K562 (cell line): ENCODE data around the gene JADE2. TPM values are rescaled to one million over a fixed set of nuclear protein-coding genes. Genes with fewer than 3 reads are reported as not detected.

Source experiments
- ATAC-seq: fragments of 200-7000 bp; cut with Tn5 transposase; 3 replicates; pipeline ENCODE4 v1.9.1; 2020; ENCODE audit warnings: moderate library complexity
- BruUV-seq: library from RNA; stranded (reverse); fragments of 400-500 nt; replicated peaks from 2 replicates; lab custom pipeline; 2021; lab: Mats Ljungman, UMichigan
- CTCF ChIA-PET: fragments of 300-600 bp; formaldehyde crosslinking; extraction: SDS; loops from one replicate; lab custom pipeline; 2021; ENCODE audit warnings: low intra/inter-chr PET ratio; lab: Yijun Ruan, JAX
- POLR2A ChIA-PET: fragments of 300-600, 350-650 bp; sonication (Branson Sonifier 250); formaldehyde crosslinking; extraction: SDS; loops from one replicate; lab custom pipeline; 2021; ENCODE audit warnings: antibody characterized with exemption, inconsistent platforms; lab: Yijun Ruan, JAX
- DNase-seq, 4 experiments: peaks; one replicate each; pipeline versions ENCODE4 v3.0.0 to v3.0.0-alpha.2; 2011 to 2018; ENCODE audit warnings: low spot score in 3 of 4, mixed read lengths in 3 of 4; ENCODE audit errors: extremely low read depth in 1 of 4
- FAIRE-seq: peaks from 2 replicates; lab custom pipeline; 2011; peaks lifted over from hg19 to GRCh38; lab: Jason Lieb, UNC
- H2AFZ ChIP-seq: 2 replicates; pipeline ENCODE4 v1.6.0; 2011; ENCODE audit warnings: low read depth, low read length, control low read depth, inconsistent platforms
- H3K27ac ChIP-seq: fragments of 200-600 bp; 3 replicates; pipeline ENCODE4 v1.8.0; 2011; ENCODE audit warnings: low read depth, mild to moderate bottlenecking, control low read depth, inconsistent platforms, low read length, moderate library complexity, mixed read lengths; ENCODE audit errors: extremely low read depth
- H3K27me3 ChIP-seq, 2 experiments: fragments of 300-600 bp in 1 of 2; 2 replicates in 1 of 2; 3 replicates in 1 of 2; pipeline versions ENCODE4 v1.6.0 to v1.8.0; 2011; ENCODE audit warnings: inconsistent platforms in 2 of 2, low read length in 2 of 2, mild to moderate bottlenecking in 1 of 2, mixed read lengths in 1 of 2, moderate library complexity in 1 of 2; ENCODE audit not compliant: control insufficient read depth in 2 of 2, insufficient read depth in 2 of 2
- H3K36me3 ChIP-seq: fragments of 300-600 bp; 3 replicates; pipeline ENCODE4 v1.8.0; 2011; ENCODE audit warnings: mild to moderate bottlenecking, low read length, inconsistent platforms; ENCODE audit not compliant: control insufficient read depth, insufficient read depth
- H3K4me1 ChIP-seq, 2 experiments: fragments of 200-600 bp in 1 of 2; replicated peaks in 1 of 2; 2 replicates in 1 of 2; 3 replicates in 1 of 2; pipeline versions ENCODE4 v1.5.1 to v1.8.0; 2011; ENCODE audit warnings: inconsistent platforms in 2 of 2, low read length in 2 of 2, mild to moderate bottlenecking in 1 of 2, mixed read lengths in 1 of 2, moderate library complexity in 1 of 2; ENCODE audit not compliant: control insufficient read depth in 2 of 2, insufficient read depth in 2 of 2
- H3K4me2 ChIP-seq: 2 replicates; pipeline ENCODE4 v1.6.1; 2011; ENCODE audit warnings: low read length, control low read depth, inconsistent platforms, mixed read lengths; ENCODE audit not compliant: insufficient read depth
- H3K4me3 ChIP-seq: fragments of 200-600 bp; sonication (generic), shearing (Covaris generic); 2 replicates; pipeline ENCODE4 v1.5.1; 2016; ENCODE audit warnings: control low read depth, inconsistent platforms
- H3K79me2 ChIP-seq: fragments of 200-600 bp; 3 replicates; pipeline ENCODE4 v1.8.0; 2011; ENCODE audit warnings: low read length, inconsistent platforms; ENCODE audit not compliant: control insufficient read depth, insufficient read depth
- H3K9ac ChIP-seq, 2 experiments: 2 replicates each; pipeline versions ENCODE4 v1.6.0 to v1.6.1; 2011; ENCODE audit warnings: low read depth in 2 of 2, low read length in 2 of 2, control low read depth in 1 of 2, inconsistent platforms in 1 of 2, mild to moderate bottlenecking in 1 of 2, mixed read lengths in 1 of 2; ENCODE audit not compliant: insufficient read depth in 1 of 2
- H3K9me1 ChIP-seq: one replicate; pipeline ENCODE4 v1.6.0; 2011; ENCODE audit warnings: inconsistent platforms, mild to moderate bottlenecking, low read length, moderate library complexity; ENCODE audit not compliant: control insufficient read depth, insufficient read depth
- H3K9me3 ChIP-seq: replicated peaks from 2 replicates; pipeline ENCODE4 v1.5.1; 2011; ENCODE audit warnings: low read depth, low read length, inconsistent platforms; ENCODE audit not compliant: control insufficient read depth, insufficient read depth
- H4K20me1 ChIP-seq: replicated peaks from 2 replicates; pipeline ENCODE4 v1.6.1; 2011; ENCODE audit warnings: low read length, inconsistent platforms, mixed read lengths; ENCODE audit not compliant: control insufficient read depth, insufficient read depth
- CBX5 ChIP-seq: IDR thresholded peaks from 2 replicates; pipeline ENCODE4 v1.6.1; 2014; ENCODE audit warnings: low read depth, borderline replicate concordance
- RBM39 ChIP-seq: fragments of 200-400 bp; formaldehyde crosslinking; optimal IDR thresholded peaks from 2 replicates; pipeline ENCODE3; 2018; ENCODE audit warnings: low read depth, low read length
- RHOXF2B ChIP-seq: fragments of 250-450 bp; sonication (Bioruptor Pico); conservative IDR thresholded peaks from 2 replicates; pipeline ENCODE4 v1.5.1; 2021
- ZNF143 ChIP-seq: sonication (generic); formaldehyde crosslinking; IDR thresholded peaks from 2 replicates; pipeline ENCODE4 v1.9.0; 2022; ENCODE audit warnings: mild to moderate bottlenecking, missing genetic modification reagents
- ZNF23 ChIP-seq: fragments of 250-450 bp; sonication (Bioruptor Pico); IDR thresholded peaks from 2 replicates; pipeline ENCODE4 v1.4.0; 2020; ENCODE audit warnings: mild to moderate bottlenecking
- ZNF57 ChIP-seq: fragments of 450-650 bp; formaldehyde crosslinking; IDR thresholded peaks from 2 replicates; pipeline ENCODE4 v1.4.0; 2020; ENCODE audit warnings: mild to moderate bottlenecking, moderate library complexity
- WGBS: fragments of 100-300 bp; shearing (Covaris generic); methylation state at CpG from one replicate; pipeline ENCODE4 v1.1.6; 2016; ENCODE audit warnings: low coverage, mixed read lengths; ENCODE audit not compliant: insufficient coverage; ENCODE audit errors: missing lambda C conversion rate; 5-methylcytosine and 5-hydroxymethylcytosine counted together
- in situ Hi-C: fragments of 300-500 bp; cut with MboI; formaldehyde crosslinking; loops from 4 replicates; pipeline ENCODE4 v1.15.0; 2018; ENCODE audit warnings: inconsistent platforms, mixed read lengths
- intact Hi-C: fragments of 100-400 bp; cut with micrococcal nuclease; formaldehyde crosslinking; loops from 2 replicates; pipeline ENCODE4 v1.14.2; 2022
- polyA plus RNA-seq, 8 experiments: library from polyadenylated mRNA; depleted of rRNA in 4 of 8; stranded (reverse) in 5 of 8; unstranded in 3 of 8; fragments of >200 nt; fragmentation: Nextera tagmentation in 2 of 8; fragmentation: Illumina TruSeq in 1 of 8; extraction: Ambion mirVana in 2 of 8; extraction: Trizol in 1 of 8; gene quantifications; 2 replicates each; pipeline versions ENCODE4 v1.2.1 to v1.2.3, GENCODE V29; 2011 to 2014; ENCODE audit warnings: inconsistent platforms in 1 of 8, missing spikeins in 1 of 8
- total RNA-seq, 7 experiments: library from RNA; depleted of rRNA in 6 of 7; stranded (reverse); fragments of >200 nt in 6 of 7; fragmentation: Illumina TruSeq in 2 of 7; extraction: Trizol in 2 of 7; gene quantifications; 2 replicates each; pipeline versions ENCODE4 v1.2.1 to v1.2.3, GENCODE V29; 2011 to 2021; ENCODE audit warnings: low replicate concordance in 1 of 7
- TF ChIP-seq, protein P1 (sequence below): fragments of 450-650 bp; formaldehyde crosslinking; IDR thresholded peaks from 2 replicates; pipeline ENCODE4 v1.4.0; 2022; ENCODE audit warnings: missing genetic modification characterization
- TF ChIP-seq, protein P2 (sequence below), 3 experiments: fragments of 200-800 bp in 1 of 3; fragments of 250-450 bp in 1 of 3; fragments of 450-650 bp in 1 of 3; sonication (Bioruptor Pico) in 1 of 3; sonication (Bioruptor generic) in 1 of 3; formaldehyde crosslinking in 1 of 3; IDR thresholded peaks; 2 replicates each; pipeline versions ENCODE4 v1.6.1 to v1.8.0; 2016 to 2022; ENCODE audit warnings: mild to moderate bottlenecking in 2 of 3, missing genetic modification characterization in 2 of 3, missing compliant biosample characterization in 1 of 3, moderate library complexity in 1 of 3

Gene JADE2
- total and polyA plus RNA-seq, 9 of the 15 experiments (the other 6 are each of a cell fraction or from before 2014, with no cell fraction given) = 0.50 to 23.3 (median 9.1) TPM

DNA sequence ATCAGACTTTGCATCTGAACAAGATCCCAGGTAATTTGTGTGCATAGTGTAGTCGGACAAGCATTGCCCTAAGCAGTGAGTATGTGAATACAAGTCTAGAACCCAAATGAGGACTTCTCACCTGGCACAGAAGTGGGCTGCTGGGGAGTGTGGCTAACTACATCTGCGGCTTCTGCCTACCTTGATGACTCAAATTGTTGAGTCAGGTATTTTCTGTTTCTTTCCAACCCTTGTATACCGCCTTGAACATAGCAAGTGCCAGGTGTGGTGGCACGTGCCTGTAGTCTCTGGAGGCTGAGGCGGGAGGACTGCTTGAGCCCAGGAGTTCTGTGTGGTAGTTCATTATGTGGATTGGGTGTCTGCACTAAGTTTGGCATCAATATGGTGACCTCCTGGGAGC lies 7.9 kb upstream of the JADE2 start (continued):
- no peak for TF ChIP-seq RBM39
- TF ChIP-seq, all 486 proteins: peak for 4

DNA sequence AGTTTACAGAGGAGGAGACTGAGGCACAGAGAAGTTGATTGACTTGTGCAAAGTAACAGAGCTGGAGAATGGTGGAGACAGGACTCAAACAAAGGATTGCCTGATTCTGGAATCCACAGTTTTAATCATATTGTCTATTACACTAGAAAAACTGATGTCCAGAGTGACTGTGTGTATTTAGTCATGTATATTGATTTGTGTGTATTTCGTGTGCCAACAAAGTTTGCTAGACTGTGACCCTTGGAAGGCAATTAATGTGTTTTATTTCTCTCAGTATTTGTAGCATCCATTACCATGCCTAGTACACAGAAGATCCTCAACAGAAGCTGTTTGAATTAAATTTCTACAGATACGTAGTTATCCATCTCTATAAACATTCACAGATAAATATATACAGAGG lies 5.5 kb upstream of the JADE2 start:
- Histone ChIP-seq H3K4me3 (no peak overlapping the region), H4K20me1 (no peaks in the 10 kb centered on the region), H2AFZ (no peak overlapping the region), H3K9ac (no peak overlapping the region), H3K4me2 (no peak overlapping the region), H3K4me1 (peaks cover 10 to 13% of the 10 kb centered on the region in 2 experiments; a peak in 4 of 5 replicates), H3K36me3 (no peaks in the 10 kb centered on the region), H3K27ac (no peak overlapping the region), H3K9me3 (no peaks in the 10 kb centered on the region), H3K79me2 (peaks cover 4% of the 10 kb centered on the region; the same call in 1 of the 3 replicates), H3K27me3 (no peaks in the 10 kb centered on the region), H3K9me1 (no peaks in the 10 kb centered on the region)
- TF ChIP-seq, protein P1, sequence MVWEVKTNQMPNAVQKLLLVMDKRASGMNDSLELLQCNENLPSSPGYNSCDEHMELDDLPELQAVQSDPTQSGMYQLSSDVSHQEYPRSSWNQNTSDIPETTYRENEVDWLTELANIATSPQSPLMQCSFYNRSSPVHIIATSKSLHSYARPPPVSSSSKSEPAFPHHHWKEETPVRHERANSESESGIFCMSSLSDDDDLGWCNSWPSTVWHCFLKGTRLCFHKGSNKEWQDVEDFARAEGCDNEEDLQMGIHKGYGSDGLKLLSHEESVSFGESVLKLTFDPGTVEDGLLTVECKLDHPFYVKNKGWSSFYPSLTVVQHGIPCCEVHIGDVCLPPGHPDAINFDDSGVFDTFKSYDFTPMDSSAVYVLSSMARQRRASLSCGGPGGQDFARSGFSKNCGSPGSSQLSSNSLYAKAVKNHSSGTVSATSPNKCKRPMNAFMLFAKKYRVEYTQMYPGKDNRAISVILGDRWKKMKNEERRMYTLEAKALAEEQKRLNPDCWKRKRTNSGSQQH (CRISPR knock-in tag) = no peak
- TF ChIP-seq ZNF57 (CRISPR knock-in tag) (no peak), RHOXF2B (CRISPR knock-in tag) (no peak), CBX5 (no peak), ZNF23 (CRISPR knock-in tag) (no peak), ZNF143 (CRISPR knock-in tag) (no peak)
- TF ChIP-seq, protein P2, sequence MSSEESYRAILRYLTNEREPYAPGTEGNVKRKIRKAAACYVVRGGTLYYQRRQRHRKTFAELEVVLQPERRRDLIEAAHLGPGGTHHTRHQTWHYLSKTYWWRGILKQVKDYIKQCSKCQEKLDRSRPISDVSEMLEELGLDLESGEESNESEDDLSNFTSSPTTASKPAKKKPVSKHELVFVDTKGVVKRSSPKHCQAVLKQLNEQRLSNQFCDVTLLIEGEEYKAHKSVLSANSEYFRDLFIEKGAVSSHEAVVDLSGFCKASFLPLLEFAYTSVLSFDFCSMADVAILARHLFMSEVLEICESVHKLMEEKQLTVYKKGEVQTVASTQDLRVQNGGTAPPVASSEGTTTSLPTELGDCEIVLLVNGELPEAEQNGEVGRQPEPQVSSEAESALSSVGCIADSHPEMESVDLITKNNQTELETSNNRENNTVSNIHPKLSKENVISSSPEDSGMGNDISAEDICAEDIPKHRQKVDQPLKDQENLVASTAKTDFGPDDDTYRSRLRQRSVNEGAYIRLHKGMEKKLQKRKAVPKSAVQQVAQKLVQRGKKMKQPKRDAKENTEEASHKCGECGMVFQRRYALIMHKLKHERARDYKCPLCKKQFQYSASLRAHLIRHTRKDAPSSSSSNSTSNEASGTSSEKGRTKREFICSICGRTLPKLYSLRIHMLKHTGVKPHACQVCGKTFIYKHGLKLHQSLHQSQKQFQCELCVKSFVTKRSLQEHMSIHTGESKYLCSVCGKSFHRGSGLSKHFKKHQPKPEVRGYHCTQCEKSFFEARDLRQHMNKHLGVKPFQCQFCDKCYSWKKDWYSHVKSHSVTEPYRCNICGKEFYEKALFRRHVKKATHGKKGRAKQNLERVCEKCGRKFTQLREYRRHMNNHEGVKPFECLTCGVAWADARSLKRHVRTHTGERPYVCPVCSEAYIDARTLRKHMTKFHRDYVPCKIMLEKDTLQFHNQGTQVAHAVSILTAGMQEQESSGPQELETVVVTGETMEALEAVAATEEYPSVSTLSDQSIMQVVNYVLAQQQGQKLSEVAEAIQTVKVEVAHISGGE (CRISPR knock-in tag; IDR thresholded peaks at IDR 0.05) = no peak
- POLR2A ChIA-PET = interaction anchor here (0.9 to 1.5 kb wide), 2 partner anchors 8 to 9 kb away, joined by 3 read pairs; no protein-coding TSS in a partner anchor
- ATAC-seq = no peak
- WGBS = 29% methylated on average over 2 of the region's 2 CpGs
- intact Hi-C loops (no loop called here), in situ Hi-C loops (no loop called here)
- no TSS peak for BruUV-seq
- FAIRE-seq = no peak
- CTCF ChIA-PET = interaction anchor here (0.6 kb wide), 1 partner anchor 295 kb away, joined by 4 read pairs; no protein-coding TSS in a partner anchor
- DNase-seq = no peak
